GOT3 (cell line): ENCODE data around the gene DHRS4L2.

ENCODE experiments used
- DNase-seq: peaks from one replicate; lab custom pipeline; 2025; ENCODE audit warnings: mixed read lengths; lab: John Stamatoyannopoulos, UW

The DHRS4L2 gene

DNA sequence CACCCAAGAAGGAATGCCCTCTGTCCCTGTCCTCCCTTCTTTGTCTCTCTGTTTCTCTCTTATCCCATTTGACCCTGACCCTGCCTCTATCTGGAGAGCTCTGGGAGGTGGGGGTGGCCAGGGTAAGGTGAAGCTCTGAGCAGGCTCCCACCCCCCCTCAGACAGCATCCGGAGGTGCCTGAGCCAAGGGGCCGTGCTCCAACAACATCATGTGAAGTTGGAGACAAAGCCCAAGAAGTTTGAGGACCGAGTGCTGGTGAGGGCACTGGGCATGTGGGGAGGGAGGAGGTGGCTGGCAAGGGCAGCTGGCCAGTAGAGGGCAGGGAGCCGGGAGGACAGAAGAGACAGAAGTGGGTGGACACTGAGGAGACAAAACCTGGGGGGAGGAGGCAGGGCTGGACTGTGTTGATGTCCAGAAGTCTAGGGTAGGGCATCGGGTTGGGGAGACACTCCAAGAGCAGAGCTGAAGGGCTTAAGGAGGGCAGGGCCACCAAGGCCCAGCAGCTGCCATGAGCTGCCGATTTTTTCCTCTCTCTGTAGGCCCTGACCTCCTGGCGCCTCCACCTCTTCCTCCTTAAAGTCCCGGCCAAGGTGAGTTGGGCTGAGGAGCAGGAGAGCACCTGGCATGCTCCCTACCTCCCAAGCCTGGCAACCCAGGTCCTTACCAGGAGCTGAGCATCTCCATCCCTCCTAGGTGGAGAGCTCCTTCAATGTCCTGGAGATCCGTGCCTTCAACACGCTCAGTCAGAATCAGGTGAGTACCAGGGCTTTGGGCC, 65.0 kb downstream of the DHRS4L2 start:
- DNase-seq: no peak

DNA sequence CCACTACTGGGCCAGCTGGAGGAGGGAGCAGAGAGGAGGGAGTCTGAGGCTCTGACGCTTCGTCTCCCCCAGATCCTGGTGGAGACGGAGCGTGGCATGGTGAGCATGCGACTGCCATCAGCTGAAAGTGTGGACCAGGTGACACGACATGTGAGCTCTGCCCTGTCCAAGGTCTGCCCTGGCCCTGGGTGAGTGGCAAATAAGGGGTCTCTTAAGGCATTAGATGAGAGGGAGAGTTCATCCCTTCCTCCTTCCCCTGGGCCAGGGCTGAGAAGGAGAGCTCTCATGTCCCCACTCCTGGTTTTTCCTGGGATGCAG, 65.6 kb downstream of the DHRS4L2 start:
- DNase-seq: no peak

DNA sequence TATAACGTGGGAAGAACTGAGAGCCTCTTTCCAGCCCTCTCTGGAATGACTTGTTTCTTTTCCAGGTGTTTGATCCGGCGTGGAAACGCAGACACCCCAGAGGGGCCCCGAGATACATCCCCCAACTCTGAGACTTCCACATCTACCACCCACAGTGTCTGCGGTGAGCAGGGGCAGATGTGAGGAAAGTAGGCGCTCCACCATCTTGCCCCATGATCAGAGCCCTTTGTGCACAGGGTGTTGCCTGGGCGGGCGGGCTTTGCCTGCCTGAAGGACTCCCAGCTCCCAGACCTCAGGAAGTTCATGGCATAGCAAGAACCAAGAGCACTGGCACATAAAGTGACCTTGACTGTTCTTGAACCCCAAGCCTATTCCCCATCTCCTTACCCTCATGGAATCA, 65.9 kb downstream of the DHRS4L2 start:
- DNase-seq: no peak
